HG03097 (cell line): ENCODE data around the gene RGPD8.

Experiments used
- ATAC-seq: cut with Tn5 transposase; IDR thresholded peaks from one replicate; pipeline ENCODE4 v1.9.1; 2021; ENCODE audit not compliant: unreplicated experiment, low FRiP score

Gene RGPD8

DNA sequence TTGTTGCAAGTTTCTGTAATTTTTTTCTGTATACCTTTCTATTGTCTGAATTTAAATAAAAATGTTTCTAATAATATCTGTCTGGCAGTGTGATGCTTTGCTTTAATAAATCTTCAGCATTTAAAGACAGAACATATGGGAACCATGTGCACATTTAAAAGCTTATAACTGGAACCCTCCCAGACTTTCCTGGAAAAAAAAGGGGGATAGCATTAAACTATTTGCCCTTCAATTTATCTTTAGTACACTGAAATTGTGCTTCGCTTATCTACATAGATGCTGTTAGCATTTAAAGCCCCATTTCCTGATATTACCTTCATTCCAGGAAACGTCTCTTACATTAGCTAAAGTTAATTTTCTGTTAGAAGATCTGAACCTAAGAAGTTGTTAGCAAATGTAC lies 93.5 kb downstream of the RGPD8 start:
- ATAC-seq = no peak

DNA sequence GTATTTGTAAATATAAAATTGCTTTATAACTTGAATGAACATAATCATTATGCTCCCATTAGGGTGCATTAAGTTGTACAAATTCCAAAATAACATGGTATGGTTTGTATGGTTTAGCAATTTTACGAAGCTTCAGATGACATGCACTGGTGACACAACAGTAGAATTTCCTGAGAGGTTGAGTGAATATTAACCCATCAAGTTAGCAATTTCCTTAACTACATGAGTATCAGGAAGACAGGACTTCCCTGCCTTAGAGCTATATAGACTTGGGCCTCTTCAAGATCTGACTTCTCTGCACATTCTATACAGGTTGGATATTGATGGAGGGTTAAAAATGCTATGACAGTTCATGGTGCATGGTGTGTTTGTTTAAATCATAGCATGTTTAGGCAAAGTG lies 97.8 kb downstream of the RGPD8 start:
- no peak for ATAC-seq

DNA sequence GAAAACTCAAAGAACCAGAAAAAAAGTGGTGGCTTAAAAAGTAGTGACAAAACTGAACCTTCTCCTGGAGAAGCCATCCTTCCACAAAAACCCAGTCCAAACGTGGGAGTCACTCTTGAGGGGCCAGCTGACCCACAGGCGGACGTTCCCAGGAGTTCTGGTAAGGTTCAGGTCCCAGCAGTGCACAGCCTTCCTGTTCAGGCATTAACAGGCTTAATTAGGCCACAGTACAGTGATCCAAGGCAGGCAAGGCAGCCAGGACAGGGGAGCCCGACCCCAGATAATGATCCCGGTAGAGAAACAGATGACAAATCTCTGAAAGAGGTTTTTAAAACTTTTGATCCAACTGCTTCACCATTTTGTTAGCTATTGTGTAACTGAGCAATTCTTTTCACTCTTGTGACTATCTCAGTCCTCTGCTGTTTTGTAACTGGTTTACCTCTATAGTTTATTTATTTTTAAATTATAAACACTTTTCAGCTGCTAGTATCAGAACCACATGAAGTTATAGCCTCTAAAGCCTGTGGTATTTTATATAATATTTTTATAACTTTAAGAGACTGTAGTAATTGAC lies 101.2 kb downstream of the RGPD8 start:
- ATAC-seq = no peak

DNA sequence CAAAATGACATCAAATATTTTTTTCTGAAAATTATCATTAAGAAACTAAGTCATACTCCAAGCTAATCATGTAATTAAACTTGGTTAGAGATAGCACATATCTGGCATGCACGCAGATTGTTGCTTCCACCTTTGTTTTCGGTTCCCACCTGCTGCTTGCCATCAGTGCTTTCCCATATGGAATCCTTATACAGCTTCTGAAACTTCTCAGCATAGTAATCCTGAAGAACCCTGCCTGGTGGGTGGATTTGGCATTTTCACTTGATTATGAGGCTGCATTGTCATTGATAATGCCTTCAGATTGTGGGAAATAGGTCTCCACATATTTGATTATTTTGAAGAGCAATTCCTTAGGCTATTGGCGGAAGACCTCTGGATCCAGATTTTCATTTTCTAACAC lies 110.5 kb downstream of the RGPD8 start:
- ATAC-seq = no peak

DNA sequence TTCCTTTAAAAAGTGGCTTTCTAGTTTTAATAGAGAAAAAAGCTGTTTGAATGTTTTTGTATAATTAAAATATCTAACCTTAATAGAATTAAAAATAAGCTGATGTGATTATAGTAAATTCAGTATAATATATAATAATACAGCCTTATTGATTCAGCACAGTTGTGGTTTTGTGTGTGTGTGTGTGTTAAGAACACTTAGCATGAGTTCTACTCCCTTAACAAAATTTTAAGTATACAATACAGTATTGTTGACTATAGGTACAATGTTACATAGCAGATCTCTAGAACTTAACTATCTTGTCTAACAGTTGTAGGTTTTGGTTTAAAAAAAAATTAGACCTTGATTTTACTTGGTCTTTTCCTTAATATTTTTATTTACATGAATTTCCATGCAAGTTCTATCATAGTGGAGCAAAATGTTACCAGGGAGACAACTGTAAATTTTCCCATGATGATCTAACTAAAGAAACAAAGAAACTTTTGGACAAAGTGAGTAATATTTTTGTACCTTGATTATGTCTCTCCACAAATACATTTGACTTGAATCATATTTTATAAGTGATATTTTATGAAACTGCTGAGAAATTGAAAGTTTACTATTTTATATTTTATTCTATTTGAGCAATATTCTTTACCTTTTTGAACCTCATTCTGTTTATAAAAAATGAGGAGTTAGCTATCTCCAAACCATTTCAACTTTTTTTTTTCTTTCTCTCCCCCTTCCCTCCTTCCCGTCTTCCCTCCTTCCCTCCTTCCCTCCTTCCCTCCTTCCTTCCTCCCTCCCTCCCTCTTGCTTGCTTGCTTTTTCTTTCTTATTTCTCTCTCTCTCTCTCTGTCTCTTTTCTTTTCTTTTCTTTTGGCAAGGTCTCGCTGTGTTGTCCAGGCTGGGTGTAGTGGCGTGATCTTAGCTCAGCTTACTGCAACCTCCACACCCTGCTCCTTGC lies 111.8 kb downstream of the RGPD8 start:
- ATAC-seq = no peak
